DND-41 (cell line): ENCODE results near the gene C10orf90.

Experiments
- ATAC-seq: fragments of 200-7000 bp; cut with Tn5 transposase; 3 replicates; pipeline ENCODE4 v1.9.1; 2021; ENCODE audit warnings: low read depth; ENCODE audit not compliant: insufficient read depth
- DNase-seq: peaks from one replicate; pipeline ENCODE4 v3.0.0-alpha.2; 2020
- H2AFZ ChIP-seq: 2 replicates; pipeline ENCODE4 v1.6.0; 2012; ENCODE audit warnings: low read depth, low read length
- H3K27ac ChIP-seq: 2 replicates; pipeline ENCODE4 v1.5.1; 2012; ENCODE audit warnings: low read length, inconsistent platforms
- H3K27me3 ChIP-seq: fragments of 200-600 bp; sonication (generic); 2 replicates; pipeline ENCODE4 v1.6.0; 2012; ENCODE audit warnings: low read length, mild to moderate bottlenecking, inconsistent platforms; ENCODE audit not compliant: insufficient read depth, poor library complexity
- H3K36me3 ChIP-seq: 2 replicates; pipeline ENCODE4 v1.5.1; 2012; ENCODE audit warnings: low read length, inconsistent platforms; ENCODE audit not compliant: insufficient read depth
- H3K4me1 ChIP-seq: 2 replicates; pipeline ENCODE4 v1.5.1; 2012; ENCODE audit warnings: mild to moderate bottlenecking, low read length; ENCODE audit not compliant: insufficient read depth
- H3K4me2 ChIP-seq: 2 replicates; pipeline ENCODE4 v1.6.0; 2012; ENCODE audit warnings: mild to moderate bottlenecking, moderate library complexity, low read length, inconsistent platforms; ENCODE audit not compliant: insufficient read depth
- H3K4me3 ChIP-seq, 2 experiments: fragments of 200-600 bp in 1 of 2; shearing (Covaris generic) in 1 of 2; 2 replicates each; pipeline ENCODE4 v1.5.1; 2012 to 2016; ENCODE audit warnings: inconsistent platforms in 2 of 2, low read length in 2 of 2, mild to moderate bottlenecking in 2 of 2, low read depth in 1 of 2, moderate library complexity in 1 of 2
- H3K79me2 ChIP-seq: 2 replicates; pipeline ENCODE4 v1.6.0; 2012; ENCODE audit warnings: low read length, inconsistent platforms; ENCODE audit not compliant: insufficient read depth
- H3K9ac ChIP-seq: 2 replicates; pipeline ENCODE4 v1.6.0; 2012; ENCODE audit warnings: low read depth, mild to moderate bottlenecking, inconsistent platforms, low read length, moderate library complexity
- H3K9me3 ChIP-seq: 2 replicates; pipeline ENCODE4 v1.5.1; 2012; ENCODE audit warnings: low read length, moderate library complexity, mild to moderate bottlenecking, inconsistent platforms; ENCODE audit not compliant: insufficient read depth, severe bottlenecking
- H4K20me1 ChIP-seq: 2 replicates; pipeline ENCODE4 v1.6.0; 2012; ENCODE audit warnings: low read length; ENCODE audit not compliant: insufficient read depth
- EZH2 ChIP-seq: IDR thresholded peaks from 3 replicates; pipeline ENCODE4 v1.6.1; 2012; ENCODE audit warnings: borderline replicate concordance, low read depth, mild to moderate bottlenecking, moderate library complexity, low read length, inconsistent platforms; ENCODE audit not compliant: severe bottlenecking
- TF ChIP-seq, protein P1 (sequence below): IDR thresholded peaks from 2 replicates; pipeline ENCODE4 v1.5.1; 2012; ENCODE audit warnings: borderline replicate concordance, low read length, moderate library complexity, mild to moderate bottlenecking; ENCODE audit not compliant: poor library complexity, severe bottlenecking; ENCODE audit errors: extremely low read depth

Gene C10orf90

DNA sequence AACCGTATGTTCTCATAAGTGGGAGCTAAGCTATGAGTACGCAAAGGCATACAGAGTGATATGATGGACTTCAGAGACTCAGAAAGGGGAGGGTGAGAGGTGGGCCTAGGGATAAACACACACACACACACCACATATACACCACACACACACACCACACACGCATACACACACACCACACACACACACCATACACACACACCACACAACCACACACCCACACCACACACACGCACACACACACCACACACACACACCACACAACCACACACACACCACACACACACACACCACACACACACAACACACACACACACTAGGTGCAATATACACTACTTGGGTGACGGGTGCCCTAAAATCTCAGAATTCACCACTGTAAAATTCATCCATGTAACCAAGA, 168.7 kb downstream of the C10orf90 start:
- no peaks in the 10 kb centered on the region for H3K27me3 ChIP-seq
- H2AFZ ChIP-seq, result no peak overlapping the region
- no peak overlapping the region for H3K9ac ChIP-seq
- no peaks in the 10 kb centered on the region for H4K20me1 ChIP-seq
- H3K9me3 ChIP-seq, result no peaks in the 10 kb centered on the region
- H3K36me3 ChIP-seq, result no peaks in the 10 kb centered on the region
- H3K4me2 ChIP-seq, result no peak overlapping the region
- no peaks in the 10 kb centered on the region for H3K79me2 ChIP-seq
- H3K4me3 ChIP-seq, result no peak overlapping the region
- TF ChIP-seq EZH2, result no peak
- TF ChIP-seq, protein P1, sequence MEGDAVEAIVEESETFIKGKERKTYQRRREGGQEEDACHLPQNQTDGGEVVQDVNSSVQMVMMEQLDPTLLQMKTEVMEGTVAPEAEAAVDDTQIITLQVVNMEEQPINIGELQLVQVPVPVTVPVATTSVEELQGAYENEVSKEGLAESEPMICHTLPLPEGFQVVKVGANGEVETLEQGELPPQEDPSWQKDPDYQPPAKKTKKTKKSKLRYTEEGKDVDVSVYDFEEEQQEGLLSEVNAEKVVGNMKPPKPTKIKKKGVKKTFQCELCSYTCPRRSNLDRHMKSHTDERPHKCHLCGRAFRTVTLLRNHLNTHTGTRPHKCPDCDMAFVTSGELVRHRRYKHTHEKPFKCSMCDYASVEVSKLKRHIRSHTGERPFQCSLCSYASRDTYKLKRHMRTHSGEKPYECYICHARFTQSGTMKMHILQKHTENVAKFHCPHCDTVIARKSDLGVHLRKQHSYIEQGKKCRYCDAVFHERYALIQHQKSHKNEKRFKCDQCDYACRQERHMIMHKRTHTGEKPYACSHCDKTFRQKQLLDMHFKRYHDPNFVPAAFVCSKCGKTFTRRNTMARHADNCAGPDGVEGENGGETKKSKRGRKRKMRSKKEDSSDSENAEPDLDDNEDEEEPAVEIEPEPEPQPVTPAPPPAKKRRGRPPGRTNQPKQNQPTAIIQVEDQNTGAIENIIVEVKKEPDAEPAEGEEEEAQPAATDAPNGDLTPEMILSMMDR, result no peak
- no peaks in the 10 kb centered on the region for H3K4me1 ChIP-seq
- no peak overlapping the region for H3K27ac ChIP-seq
- DNase-seq, result no peak
- ATAC-seq, result no peak

GRCh38 chr10:126500866-126501265, 169.6 kb downstream of the C10orf90 start:
- Histone ChIP-seq H3K9ac (no peak overlapping the region), H3K79me2 (no peaks in the 10 kb centered on the region), H3K4me1 (no peaks in the 10 kb centered on the region), H3K9me3 (no peaks in the 10 kb centered on the region), H2AFZ (no peak overlapping the region), H4K20me1 (no peaks in the 10 kb centered on the region), H3K4me3 (no peak overlapping the region), H3K27me3 (no peaks in the 10 kb centered on the region), H3K36me3 (no peaks in the 10 kb centered on the region), H3K27ac (no peak overlapping the region), H3K4me2 (no peak overlapping the region)
- no peak for DNase-seq
- TF ChIP-seq, protein P1, result no peak
- no peak for TF ChIP-seq EZH2
- no peak for ATAC-seq

DNA sequence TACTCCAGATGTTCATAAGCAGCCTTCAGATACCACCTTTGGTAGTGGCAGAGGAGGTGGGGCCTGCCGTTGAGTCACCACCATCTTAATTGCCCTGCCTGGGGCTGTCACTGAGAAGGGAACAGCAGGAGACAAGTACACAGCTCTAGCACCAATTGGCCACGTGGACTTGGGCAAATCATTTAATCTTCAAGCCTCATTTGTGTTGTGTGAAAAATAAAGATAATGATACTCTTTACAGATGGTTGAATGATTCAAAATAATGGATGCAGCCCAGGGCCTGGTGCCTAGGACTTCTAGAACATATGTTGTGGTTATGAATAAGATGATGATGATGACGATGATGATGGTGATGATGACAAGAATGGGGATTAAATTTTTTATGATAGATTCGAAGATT, 170.3 kb downstream of the C10orf90 start:
- ATAC-seq (no peak), DNase-seq (no peak)
- Histone ChIP-seq H3K79me2 (no peaks in the 10 kb centered on the region), H3K36me3 (no peaks in the 10 kb centered on the region), H3K9ac (no peak overlapping the region), H3K4me1 (no peaks in the 10 kb centered on the region), H3K9me3 (no peaks in the 10 kb centered on the region), H3K4me3 (no peak overlapping the region), H2AFZ (no peak overlapping the region), H3K27ac (no peak overlapping the region), H3K4me2 (no peak overlapping the region), H3K27me3 (no peaks in the 10 kb centered on the region), H4K20me1 (no peaks in the 10 kb centered on the region)
- TF ChIP-seq, protein P1, result no peak
- TF ChIP-seq EZH2, result no peak

- Histone ChIP-seq H3K4me1 (no peaks in the 10 kb centered on the region), H3K4me2 (no peak overlapping the region), H3K9ac (no peak overlapping the region), H3K27ac (no peak overlapping the region), H3K36me3 (no peaks in the 10 kb centered on the region), H3K9me3 (no peaks in the 10 kb centered on the region), H3K79me2 (no peaks in the 10 kb centered on the region), H4K20me1 (no peaks in the 10 kb centered on the region), H2AFZ (no peak overlapping the region), H3K27me3 (no peaks in the 10 kb centered on the region), H3K4me3 (no peak overlapping the region)
- ATAC-seq, result no peak
- no peak for TF ChIP-seq EZH2
- TF ChIP-seq, protein P1, result no peak
- DNase-seq, result no peak
Observed at GRCh38 chr10:126499744-126500143, 170.7 kb downstream of the C10orf90 start.
